ENCODE measurements around the gene CCL21.
A peak's percentile ranks its signal among the peaks of the same experiment; 100 is the strongest.

The CCL21 gene

DNA sequence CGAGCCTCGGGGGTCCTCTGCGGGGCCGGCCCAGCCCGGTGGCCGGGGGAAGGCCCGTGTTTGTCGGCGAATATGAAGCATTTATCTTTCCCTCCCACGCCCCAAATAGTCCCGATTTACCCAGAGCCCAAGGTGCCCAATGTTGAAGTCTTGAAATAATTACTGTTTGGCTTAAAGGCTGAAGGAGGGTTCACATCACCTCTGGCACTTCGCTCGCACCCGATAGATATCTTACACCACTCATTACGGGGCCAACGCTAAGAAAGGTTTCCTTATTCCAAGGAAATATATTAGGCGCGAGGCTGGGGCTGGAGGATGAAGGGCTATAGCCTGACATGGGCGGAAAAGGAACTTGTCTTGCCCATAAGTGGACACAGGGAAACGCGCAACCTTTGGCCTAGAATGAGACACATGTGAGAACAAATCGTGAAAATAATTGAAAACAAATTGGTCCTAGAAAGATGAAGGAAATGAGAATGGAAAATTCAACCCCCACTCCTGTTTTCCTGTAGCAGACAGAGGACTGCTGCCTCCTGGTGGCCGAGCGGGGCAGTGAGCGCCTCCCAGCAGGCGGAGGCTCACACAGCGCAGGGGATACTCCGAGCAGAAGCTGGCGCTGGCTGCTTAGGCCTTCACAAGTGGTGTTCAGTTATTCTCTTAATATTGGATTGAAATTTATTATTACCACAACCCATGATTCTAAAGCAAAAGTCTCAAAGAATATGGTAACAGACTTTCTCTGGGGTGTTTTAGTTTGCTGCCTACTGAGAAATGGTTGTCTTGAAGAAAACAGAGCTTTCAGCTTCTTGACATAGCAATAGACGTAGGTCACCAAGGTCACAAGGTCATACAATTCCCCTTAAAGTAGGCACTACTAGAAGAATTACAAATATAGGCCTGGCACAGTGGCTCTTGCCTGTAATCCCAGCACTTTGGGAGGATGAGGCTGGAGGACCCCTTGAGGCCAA lies 7.9 kb downstream of the CCL21 start:
- peak; percentile 84 for DNase-seq

- peak; percentile 85 for DNase-seq
Observed at GRCh38 chr9:34701023-34701768, 8.7 kb downstream of the CCL21 start.

- no peak for DNase-seq
Observed at GRCh38 chr9:34694811-34695210, 15.1 kb downstream of the CCL21 start.

- no peak for DNase-seq
Observed at GRCh38 chr9:34693560-34693959, 16.4 kb downstream of the CCL21 start.

GRCh38 chr9:34691936-34692315 lies 18.0 kb downstream of the CCL21 start:
- peak; percentile 74 for DNase-seq

DNA sequence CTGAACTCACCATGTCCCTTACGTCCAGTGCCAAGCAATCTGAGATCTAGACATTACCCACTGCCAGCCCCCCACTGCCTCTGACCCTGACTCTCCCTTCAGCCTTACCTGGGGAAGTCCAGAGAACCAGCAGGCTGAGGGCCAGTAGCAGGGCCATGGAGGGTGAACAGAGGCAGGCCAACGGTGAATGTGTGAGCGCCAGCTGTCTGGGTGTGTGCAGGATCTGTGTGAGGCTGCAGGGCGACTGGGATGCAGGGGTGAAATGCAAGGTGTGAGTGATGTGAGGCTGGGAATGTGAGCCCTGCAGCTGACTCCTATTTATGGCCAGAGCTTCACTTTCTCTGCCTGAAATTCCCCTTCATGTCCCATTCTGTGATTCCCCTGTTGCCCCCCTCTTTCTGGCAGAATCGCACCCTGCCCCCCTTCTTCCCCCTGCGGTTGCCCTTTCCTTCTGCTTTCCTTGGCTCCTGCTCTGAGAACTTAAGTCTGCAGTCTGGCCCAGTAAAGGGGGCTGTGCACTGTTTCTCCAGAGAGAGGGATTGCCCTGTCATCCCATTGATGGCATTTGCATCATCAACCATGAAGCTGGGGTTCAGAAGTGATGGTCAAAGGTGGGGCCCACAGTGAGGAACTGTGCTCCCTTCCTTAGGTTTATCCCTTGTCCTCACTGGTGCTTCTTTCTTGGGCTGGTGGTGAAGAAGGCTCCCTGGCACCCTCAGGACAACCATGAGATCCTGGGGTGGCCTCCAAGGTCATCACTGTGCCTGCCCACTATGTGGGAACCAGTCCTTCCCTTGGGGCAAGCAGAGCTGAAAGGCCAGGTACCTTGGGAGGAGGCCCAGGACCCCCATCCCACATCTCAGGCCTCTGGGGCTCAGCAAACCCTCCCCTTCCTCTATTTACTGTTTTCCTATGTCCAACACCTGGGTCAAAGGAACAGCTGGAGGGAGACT lies 18.7 kb downstream of the CCL21 start, which contains the start of gene CCL19:
Gene CCL19 (minus strand): TSS at position 294 of the 953 bp plus-strand sequence. CDS start 137 bp downstream, at position 157.
- DNase-seq: peak; percentile 73

- DNase-seq: no peak
Observed at GRCh38 chr9:34689512-34689911, 20.4 kb downstream of the CCL21 start.

DNA sequence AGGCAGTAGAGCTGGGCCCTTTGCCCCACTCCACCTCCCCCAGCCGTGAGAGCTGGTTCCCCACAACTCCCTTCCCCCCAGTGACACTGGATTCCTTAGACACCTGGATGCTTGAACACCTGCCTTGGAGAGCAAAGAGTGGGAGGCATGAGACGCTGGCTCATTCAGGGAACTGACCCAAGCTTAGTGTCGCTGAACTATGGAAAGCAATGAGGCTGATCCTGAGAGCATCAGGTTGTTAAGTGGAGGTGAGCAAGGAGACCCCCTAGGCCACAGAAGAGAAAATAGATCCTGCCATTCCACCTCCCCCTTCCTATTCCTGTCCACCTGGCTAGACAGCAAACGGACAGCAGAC lies 20.8 kb downstream of the CCL21 start:
- no peak for DNase-seq

DNA sequence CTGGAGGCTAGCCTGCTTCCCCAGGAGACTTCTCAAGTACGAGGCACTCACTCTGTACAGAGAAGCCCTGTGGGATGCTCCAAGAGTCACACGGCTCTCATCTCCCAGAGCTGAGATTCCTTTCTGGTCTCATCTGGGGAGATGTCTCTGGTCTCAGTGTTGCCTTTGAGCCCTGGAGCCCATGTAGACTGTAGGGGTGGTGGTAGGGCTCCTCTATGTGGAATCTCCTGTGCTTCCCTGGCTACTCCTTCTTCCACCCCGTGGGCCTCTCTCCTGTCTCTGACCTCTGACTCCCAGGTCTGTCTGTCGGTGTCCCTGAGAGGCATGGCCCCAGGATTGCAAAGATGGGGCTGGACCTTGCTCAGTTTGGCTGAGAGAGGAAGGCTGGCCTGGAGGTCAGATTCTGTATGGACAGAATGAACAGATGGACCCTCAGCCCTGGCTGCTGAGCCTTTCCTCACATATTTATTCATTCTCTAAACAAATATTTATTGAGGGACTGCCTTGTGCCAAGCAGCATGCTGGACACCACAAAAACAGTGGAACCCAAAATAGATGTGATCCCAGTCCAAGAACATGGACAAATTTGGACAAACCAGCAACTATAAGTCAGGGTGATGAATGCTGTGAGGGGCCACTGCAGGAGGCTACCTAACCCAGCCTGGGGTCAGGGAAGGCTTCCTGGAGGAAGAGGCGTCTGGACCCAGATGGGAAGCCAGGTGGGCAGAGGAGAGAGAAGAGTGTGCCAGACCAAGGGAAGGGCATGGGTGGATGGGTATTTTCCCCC lies 21.4 kb downstream of the CCL21 start:
- no peak for DNase-seq

GRCh38 chr9:34687276-34688030 lies 22.5 kb downstream of the CCL21 start:
- DNase-seq: peak; percentile 23

DNA sequence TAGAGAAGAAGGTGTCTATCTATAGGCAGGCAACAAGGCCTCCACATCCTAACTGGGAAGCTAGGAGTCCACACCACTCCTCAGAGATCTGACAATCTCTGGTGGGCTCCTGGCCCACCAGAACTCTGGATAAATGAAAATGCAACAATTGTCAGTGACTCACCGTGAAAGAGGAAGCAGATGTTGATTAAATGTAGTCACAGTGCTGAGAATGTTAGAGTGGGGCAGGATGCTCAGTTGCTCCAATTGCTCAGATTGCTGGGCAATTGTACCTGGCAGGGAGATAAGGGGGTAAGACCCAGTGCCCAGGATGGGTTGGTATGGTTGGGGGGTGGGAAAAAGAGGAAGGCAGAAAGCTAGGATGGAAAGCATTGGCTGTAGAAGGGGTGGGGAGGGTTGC lies 23.2 kb downstream of the CCL21 start:
- DNase-seq: peak; percentile 50

- no peak for DNase-seq
Observed at GRCh38 chr9:34686231-34686630, 23.7 kb downstream of the CCL21 start.

- no peak for DNase-seq
Observed at GRCh38 chr9:34685591-34685990, 24.3 kb downstream of the CCL21 start.

DNA sequence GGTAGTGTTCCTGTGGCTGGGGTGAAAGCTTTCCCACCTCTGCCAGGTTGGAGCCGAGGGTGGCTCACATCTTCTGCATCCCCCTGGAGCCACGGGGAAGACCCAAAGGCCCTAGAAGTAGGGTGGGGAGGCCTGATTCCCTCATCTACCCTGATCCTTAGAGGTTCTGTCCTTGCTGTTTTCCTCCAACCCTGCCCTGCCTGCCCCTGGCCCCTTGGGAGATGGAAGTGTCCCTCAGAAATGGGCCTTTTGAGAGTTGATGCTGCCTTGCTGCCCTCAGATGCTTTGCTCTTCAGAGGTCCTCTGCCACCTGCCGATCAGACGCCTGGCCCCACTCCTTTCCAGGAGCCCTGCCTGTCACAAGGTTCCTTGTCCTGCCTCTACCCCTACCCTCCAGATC lies 25.1 kb downstream of the CCL21 start:
- DNase-seq: no peak

- DNase-seq: no peak
Observed at GRCh38 chr9:34684145-34684544, 25.8 kb downstream of the CCL21 start.

DNA sequence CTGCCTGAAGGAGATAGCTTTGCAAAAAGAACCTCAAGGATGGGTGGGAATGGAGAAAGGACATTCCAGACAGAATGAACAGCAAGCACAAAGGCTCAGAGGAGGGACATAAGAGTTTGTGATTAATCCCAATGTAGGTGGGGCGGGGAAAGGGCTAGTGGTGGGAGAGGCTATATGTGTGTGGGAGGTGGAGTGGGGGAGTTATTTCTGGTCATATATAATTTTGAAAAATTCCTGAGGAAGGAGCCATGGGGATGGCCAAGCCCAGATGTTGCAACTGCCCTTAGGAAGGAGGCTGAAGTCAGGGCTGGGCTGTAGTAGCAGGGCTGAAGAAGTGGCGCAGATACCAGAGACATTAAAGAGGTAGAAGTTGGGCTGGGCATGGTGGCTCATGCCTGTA lies 34.1 kb downstream of the CCL21 start:
- DNase-seq: no peak

DNA sequence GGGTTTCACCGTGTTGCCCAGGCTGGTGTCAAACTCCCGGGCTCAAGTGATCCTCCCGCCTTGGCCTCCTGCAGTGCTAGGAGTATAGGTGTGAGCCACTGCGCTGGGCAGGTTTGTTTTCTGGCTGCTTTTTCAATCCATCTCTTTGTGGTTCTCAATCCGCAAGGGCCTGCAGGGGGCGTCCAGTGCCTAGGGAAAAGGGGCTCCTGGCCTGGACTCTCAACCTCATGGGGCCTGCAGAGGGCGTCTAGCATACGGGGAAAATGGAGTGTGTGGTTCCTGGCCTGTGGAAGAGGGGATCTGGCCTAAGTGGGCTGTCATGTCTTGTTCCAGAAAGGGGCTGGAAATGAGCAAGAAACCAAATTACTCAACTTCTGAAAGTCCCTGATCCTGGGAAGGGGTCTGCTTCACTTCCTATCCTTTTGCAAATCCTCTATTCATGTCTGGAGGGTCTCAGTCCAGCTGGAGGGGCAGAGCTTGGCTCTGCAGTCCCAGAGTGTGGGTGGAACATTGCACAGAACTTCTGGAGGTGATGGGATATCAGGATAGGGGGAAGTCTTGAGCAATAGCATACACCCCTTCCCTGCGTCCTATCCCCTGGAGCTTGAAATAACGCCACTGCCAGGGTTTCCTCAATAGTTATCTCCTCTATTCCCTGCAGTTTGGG lies 34.8 kb downstream of the CCL21 start:
- peak; percentile 92 for DNase-seq

GRCh38 chr9:34674440-34674839 lies 35.5 kb downstream of the CCL21 start:
- DNase-seq: no peak

GRCh38 chr9:34671307-34671706 lies 38.6 kb downstream of the CCL21 start:
- DNase-seq: no peak

DNA sequence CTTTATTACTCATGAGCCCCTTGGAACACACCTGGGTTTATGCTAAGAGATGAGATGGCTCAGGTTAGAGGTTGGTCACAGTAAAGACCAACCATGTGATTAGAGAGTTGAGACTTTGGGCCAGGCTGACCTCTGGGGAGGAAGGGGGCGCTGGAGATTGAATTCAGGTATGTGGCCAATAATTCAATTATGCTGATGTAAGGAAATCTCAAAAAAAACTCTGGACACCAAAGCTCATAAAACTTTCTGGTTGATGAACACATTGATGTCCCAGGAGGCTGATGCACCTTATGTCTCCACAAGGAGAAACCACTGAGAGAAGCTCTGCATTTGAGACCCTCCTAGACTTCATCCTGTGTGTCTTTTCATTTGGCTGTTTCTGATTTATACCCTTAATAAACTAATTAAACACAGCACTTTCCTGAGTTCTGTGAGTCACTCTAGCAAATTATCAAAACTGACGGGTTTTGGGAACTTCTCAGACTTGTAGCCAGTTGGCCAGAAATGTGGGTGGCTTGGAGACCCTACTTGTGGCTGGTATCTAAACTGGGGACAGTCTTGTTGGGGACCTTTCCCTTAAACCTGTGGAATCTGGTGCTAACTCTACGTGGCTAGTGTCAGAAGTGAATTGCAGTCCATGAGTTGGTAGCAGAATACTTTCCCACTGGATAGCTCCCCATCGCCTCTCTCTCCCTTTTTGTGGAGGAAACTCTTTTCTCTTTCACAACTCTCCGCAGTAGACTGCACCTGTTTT lies 40.0 kb downstream of the CCL21 start:
- no peak for DNase-seq
